HPDE6-E6E7 (cell line): Measurements from ENCODE around the gene DDX42.
A peak's percentile ranks its signal among the peaks of the same experiment; 100 is the strongest.

ENCODE experiments used
- DNase-seq: peaks from one replicate; pipeline ENCODE4 v3.0.0; 2011; ENCODE audit warnings: missing footprints; ENCODE audit errors: extremely low spot score

Gene DDX42

DNA sequence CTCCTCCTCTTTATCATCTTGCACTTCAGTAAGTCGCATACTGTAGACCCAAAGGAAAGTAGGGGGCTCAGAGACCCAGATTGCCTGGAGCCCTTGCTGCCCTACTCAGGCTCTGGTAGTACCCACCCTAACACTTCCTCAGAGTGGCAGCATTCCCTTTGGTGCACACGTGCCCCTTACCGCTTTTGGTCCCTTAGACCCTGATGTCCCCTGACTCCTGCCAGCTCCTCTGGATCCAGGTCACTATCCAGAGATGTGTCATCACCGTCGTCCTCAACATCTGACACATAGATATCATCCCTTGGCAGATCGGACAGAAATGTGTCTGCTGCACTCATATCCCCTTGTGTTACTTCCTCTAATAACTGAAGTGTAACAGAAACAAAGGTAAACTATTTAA, 47.8 kb downstream of the DDX42 start:
- DNase-seq = no peak

DNA sequence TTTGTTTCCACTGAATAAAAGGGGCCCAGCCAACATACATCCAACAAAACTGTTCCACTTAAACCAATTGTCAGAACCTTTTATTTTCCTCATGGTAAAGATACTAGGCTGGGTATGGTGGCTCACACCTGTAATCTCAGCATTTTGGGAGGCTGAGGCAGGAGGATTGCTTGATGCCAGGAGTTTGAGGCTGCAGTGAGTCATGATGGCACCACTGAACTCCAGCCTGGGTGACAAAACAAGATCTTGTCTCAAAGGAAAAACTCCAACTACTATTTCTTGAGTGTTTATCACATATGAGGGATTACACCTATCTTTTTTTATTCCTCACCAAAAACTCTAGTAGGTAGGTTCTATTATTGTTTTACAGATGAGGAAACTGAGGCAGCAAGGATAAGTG, 48.6 kb downstream of the DDX42 start:
- DNase-seq = no peak

DNA sequence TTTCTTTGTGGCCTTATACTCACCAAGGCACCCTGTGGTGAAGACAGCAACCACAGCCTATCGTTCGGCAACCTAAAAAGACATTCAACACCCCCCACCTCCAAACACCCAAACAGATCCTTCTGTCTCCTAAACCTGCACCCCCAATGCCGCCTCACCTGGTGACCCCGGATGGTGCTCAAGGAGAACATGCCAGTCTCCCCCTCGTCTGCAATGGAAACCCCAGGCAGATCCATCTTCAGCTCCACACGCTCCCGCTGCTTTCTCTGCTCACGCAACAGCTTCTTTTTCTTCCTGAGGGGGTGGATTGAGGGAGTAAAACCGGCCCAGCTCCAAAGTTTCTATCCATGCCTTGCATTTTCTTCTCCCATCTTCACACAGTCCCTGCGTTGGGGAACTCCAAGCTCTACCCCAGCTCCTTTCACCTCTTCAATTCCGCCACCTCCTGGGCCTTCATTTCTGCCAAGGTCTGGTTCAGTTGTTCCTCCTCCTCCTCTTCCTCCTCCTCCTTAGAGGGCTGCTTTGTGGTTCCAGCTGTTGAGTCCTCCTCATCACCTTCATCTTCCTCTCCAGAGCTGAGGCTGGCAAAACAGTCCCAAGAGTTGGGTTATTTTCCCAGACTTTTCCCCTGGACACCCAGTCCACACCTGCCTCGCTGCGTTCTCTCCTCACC, 49.8 kb downstream of the DDX42 start:
- DNase-seq = no peak

DNA sequence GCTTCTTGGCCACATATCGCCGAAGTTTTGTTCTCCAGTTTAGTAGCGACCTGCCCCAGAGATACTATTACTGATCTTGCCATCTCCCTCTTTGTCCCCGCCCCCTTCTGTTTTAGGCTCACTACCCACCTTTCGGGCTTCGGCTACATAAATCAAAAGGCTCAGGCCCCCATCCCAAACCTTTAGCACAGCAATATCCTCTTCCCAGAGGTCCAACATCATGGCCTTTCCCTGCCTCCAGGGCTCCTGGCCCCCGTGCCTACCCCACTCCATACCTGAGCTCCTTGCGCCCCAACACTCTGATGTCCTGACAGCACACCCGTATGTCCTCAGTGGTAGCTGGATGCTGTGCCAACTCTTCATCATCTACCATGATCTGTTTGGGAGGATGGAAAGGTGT, 50.4 kb downstream of the DDX42 start:
- no peak for DNase-seq

DNA sequence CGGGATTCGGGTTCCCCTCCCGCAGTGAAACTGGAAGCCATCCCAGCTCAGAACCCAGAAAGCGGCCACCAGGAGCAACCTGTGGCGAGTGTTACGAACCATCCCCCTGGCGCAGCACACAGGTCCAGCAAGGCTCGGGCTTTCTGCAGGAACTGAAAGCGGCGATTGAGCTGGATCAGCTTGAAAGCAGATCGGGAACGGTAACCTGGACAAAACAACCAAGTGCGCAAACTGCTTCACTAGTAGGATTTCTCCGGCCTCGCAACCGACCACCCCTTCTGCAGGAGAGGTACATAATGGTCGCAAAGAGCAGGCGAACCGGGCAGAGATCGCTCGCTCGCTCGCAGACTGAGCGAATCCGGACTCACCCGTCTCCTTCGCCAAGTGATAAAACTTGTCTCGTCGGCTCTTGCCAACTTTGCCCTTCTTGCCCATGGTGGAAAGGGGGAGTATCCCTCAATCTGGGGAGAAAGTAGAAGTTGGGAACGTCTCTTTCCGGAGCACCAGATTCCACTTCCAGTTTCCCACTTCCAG, 52.6 kb downstream of the DDX42 start:
- DNase-seq = peak; percentile 20

DNA sequence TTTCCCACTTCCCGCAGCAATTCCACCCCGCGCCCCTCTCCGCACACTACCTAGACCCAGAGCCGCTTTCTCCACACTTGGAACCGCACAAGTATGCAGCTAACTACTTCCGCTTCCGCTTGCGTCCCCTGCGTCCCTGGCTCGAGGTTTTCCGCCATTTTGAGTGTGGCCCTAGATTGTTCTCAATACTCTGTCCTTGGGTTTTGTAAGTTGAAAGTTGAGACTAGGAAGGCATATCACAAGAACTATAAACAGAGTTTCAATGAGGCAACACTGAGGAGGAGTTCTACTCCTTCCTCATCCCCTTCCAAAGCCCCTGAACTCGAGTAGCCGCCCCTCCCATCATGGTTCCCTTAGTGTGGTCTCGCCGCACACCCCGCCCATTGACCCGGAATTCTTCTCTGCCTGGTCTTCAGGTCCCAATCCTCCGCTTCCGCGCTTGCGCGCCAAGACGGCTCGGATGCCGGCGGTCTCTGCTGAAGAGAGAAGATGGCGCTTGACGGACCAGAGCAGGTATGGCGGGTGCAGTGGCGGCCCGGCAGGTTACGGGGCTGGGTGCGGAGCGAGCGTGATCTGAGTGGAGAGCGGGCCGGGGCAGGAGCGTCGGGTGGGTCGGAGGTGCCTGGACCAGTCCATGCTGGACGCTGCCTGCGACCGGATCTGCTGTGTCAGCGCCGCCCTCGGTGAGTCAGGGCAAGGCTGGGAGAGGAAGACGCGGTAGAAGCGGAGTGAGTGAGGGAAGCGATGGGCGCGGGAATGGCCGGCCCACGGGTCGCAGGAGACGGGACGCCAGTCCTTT, 53.2 kb downstream of the DDX42 start, which contains the start of the genes FTSJ3 and PSMC5:
Gene FTSJ3, minus strand, starts transcription at position 662 of the 799 bp plus-strand sequence. CDS start 761 bp downstream, outside the sequence.
Gene PSMC5, plus strand, starts transcription at position 430 of the 799 bp plus-strand sequence. Its CDS starts 60 bp downstream, at position 490.
- DNase-seq = peak; percentile 98

DNA sequence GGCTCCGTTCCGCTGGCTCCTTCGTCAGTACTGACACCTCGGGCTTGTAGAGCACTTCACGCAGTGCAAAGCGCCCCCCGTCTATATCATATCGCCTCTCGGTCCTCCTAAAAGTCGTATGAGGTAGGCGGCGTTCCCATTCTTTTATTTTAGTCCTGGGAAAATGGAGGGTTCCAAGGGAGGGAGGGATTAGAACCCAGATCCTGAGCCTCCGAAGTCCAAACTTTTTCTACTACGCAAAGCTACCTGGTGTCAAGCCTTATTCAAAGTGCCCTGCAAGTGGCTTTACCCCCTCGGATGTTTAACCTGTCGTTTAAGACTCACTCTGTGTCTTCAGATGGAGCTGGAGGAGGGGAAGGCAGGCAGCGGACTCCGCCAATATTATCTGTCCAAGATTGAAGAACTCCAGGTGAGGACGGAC, 53.8 kb downstream of the DDX42 start:
- DNase-seq = no peak

DNA sequence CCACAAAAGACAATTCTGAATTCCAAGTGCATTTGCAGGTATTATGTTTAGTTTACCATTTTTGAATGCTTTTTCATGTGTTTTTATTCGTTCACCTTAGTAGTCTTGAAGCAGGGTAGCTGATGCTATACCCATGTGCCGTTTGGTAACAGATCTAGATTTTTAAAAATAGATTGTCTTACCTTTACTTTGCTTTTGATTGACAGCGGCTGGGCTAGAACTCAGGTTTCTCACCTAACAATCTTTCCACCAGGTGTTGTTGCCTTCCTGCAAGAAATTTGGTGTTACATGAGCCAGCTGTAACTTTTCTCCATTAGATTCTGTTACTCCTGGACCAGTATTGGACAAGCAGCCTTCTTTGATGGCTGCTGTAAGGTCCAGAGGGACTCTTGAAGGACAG, 55.0 kb downstream of the DDX42 start:
- no peak for DNase-seq

DNA sequence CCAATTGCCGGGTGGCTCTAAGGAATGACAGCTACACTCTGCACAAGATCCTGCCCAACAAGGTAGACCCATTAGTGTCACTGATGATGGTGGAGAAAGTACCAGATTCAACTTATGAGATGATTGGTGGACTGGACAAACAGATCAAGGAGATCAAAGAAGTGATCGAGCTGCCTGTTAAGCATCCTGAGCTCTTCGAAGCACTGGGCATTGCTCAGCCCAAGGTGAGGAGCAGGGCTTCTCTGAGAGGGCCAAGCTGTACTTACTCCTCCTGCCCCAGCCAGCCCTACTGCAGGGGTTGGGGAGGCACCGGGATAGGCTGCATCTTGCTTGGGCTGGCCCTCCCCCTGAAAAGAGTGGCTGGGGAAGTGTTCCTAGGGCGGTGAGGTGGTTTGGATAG, 56.3 kb downstream of the DDX42 start:
- DNase-seq = no peak

DNA sequence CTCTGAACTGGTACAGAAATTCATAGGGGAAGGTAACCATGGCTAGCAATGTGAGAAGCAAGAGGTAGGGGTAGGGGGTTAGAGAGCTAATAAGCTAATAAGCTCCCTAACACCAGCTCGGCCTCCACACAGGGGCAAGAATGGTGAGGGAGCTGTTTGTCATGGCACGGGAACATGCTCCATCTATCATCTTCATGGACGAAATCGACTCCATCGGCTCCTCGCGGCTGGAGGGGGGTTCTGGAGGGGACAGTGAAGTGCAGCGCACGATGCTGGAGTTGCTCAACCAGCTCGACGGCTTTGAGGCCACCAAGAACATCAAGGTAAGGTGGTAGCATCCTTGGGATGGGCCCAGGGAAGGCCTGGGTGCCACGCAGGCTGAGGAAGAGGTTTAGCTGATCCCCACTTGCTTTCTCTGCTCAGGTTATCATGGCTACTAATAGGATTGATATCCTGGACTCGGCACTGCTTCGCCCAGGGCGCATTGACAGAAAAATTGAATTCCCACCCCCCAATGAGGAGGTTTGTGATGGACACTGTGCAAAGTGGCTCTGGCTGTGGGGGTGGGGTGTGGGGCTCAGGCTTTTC, 57.0 kb downstream of the DDX42 start:
- DNase-seq = no peak

DNA sequence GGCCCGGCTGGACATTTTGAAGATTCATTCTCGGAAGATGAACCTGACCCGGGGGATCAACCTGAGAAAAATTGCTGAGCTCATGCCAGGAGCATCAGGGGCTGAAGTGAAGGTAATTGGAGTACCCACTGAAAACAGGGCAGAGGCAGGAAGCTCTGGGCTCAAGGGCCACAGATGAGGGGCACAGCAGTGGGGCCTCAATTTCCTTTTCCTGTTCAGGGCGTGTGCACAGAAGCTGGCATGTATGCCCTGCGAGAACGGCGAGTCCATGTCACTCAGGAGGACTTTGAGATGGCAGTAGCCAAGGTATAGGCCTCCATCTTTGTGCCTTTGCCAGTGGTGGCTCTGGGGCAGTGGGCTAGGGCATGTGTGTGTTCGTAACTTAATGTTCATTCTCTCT, 57.5 kb downstream of the DDX42 start:
- DNase-seq = no peak

DNA sequence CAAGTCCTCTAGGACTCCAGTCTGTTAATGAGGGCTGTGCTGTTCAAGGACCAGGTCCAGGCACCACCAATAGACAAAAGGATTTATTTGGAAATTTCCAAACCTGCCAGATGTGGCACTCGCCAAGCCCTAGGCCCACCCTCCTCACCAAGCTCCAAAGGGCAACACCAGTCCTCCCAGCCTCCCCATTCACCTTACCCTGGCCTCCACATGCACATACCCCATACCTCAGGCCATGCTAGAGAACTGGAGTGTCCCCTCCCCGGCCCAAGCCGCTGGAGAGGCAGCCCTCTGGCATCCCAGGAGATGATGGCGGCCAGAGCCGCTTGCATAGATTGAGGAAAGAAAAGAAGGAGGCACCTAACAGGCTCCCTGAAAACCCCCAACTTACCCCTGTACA, 58.0 kb downstream of the DDX42 start:
- DNase-seq = no peak

DNA sequence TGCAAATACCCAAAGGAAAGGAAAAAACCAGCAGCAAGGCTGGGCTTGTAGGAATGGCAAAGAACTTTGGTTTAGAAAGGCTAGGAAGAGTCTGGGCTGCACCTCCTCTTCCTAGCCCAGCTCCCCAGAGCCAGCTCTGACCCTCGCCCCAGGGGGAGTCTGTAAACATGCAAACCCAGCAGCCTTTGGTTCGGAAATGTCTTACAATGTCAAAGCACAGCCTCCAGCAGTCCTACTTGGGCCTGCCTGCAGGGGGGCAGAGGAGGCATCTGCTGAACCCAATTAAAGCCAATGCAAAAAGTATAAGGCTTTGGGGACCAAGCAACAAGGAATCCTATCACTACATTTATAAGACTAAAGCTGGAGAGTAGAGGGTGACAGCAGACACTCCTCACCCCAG, 58.5 kb downstream of the DDX42 start:
- no peak for DNase-seq

DNA sequence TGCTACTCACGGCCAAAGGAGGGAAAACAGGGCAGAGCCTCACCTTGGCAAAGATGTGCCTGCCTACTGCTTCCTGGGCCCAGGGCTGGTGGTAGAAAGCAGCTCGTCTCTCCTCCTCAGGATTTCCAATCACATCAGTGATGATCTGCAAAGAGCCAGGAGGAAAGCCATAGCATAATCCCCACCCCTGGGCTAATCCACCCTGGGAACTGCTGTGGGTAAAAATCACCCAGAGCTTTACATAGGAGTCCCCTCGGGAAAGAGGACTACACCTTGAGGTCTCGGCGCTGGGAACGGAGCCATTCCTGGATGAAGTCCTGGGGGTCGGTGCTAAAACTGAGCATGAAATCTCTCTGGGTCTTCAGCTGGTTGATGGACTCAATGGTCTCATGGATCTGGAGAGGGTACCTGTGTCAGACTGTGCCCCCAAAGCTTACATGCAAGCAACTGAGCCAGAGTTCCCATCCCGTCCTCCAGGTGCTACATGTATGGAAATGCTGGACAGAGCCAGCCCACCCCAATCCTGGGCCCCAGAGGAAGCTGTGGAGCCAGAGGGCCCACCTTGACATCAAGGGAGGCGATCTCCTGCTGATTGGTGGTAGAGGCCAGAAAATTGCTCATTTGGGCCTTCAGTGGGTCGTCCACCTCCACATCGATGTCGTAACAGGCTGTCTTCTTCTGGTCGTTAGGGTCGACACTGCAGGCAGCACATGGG, 59.2 kb downstream of the DDX42 start:
- DNase-seq = no peak

DNA sequence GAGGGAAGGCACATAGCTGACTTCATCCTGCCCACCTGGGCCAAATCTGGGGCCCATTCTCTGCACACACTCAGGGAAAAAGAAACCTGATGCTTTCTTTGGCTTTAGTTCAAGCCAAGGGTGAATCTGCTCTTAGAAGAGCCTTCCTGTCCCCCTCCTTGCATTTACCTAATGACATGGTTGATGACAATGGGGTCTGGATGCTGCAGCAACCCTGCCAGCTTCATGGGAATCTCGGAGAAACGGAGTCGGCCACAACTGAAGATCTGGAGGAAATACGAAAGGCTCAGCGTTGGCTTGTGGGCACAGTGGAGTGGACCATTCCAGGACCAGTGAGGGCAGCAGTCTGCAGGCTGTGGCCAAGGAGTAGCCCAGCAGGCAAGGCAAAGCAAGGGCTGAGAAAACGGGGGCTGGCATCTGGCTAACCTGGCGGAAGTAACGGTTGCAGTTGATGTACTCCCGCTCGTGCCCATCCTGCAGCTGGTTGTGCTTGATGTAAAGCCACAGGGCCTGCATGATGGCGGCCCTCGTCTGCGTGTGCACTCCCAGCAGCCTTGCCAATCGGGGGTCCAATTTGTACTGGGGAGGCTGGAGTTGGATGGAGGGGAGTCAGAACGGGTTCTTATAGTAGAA, 59.9 kb downstream of the DDX42 start:
- no peak for DNase-seq

DNA sequence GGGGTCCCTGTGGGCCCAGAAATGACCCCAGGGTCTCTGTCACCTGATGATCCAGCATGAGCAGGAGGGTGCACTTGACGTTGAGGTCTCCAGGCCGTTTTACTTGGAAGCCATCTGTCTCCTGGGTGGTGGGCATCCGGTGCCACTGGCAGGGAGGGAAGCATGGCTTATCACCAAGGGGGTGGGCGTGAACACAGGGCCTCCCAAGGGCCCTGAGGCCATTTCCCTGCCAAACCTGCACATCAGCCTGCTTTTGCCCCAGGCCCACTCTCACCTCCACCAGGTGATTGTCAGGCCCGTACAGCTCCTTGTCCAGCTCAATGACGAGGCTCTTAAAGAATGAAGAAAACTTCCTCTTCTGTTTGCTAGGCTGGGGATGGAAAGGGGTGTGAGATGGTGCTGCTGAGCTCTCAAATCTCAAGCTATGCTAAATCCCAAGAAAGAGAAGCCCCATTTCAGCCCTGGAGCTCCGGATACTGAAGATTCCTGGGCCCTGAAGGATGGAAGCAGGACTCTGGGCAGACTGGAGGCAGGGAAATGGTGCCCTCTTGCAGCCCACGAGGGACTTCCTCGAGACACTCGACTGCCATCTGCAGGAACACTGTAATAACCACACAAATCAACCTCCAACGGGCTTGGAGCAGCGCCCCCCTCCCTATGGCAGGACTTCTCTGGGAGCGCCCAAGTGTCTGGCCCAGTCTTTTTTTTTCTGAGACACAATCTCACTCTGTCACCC, 60.6 kb downstream of the DDX42 start:
- DNase-seq = peak; percentile 63

DNA sequence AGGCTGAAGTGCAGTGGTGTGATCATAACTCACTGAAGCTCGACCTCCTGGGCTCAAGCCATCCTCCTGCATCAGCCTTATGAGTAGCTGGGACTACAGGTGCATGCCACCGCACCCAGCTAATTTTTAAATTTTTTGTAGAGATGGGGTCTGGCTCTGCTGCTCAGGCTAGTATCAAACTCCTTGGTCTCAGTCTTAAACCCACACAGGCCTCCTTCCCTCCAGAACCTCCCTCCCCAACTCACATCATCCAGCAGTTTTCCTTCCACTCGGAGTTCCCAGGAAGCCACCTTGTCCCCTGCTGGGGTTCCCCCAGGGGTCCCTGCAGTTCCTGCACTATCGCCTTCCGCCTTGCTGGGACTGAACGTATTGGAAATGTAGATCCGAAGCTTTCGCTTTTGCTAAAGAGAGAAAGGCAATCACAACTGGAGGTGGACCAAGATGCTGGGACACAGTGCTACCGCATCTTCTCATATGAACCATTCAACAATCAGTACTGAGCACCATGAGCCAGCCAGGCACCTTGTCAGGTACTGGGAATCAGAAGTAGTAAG, 61.3 kb downstream of the DDX42 start:
- no peak for DNase-seq

DNA sequence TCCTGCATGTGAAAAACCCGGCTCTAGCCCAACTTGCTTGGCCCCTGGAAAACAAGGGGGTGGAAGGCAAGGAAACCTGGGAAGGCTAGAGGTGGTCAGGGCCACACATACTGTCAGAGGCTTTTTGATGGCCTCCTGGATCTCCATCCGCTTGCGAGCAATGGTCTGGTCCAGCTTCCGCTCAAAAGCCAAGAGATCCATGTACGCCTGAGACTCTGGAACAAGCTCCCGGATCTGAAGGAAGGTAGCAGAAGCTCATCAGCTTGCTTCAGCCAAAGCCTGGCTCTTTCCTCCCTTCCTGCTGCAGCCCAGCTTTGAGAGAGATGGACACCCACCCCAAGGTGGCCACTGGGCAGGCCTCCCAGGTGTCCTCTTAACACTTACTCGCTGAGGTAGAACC, 62.8 kb downstream of the DDX42 start:
- no peak for DNase-seq

DNA sequence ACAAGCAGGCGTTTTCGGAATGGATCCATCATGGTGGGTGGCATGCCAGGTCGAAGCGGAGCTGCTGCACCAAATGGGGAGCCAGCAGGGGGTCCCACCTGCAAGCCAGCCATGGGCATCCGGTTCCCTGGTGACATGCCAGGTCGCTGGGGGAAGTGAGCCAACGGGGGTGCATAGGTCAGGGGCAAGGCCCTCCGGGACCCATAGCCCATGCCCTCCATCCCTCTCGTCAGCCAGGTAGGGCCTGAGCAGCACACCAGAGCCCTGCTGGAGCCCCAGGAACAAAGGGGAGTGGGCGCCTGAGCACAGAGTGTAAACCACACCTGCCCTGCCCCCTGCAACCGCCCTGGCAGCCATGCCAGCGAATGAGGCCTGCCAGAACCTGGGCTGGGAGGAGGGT, 63.5 kb downstream of the DDX42 start:
- no peak for DNase-seq

DNA sequence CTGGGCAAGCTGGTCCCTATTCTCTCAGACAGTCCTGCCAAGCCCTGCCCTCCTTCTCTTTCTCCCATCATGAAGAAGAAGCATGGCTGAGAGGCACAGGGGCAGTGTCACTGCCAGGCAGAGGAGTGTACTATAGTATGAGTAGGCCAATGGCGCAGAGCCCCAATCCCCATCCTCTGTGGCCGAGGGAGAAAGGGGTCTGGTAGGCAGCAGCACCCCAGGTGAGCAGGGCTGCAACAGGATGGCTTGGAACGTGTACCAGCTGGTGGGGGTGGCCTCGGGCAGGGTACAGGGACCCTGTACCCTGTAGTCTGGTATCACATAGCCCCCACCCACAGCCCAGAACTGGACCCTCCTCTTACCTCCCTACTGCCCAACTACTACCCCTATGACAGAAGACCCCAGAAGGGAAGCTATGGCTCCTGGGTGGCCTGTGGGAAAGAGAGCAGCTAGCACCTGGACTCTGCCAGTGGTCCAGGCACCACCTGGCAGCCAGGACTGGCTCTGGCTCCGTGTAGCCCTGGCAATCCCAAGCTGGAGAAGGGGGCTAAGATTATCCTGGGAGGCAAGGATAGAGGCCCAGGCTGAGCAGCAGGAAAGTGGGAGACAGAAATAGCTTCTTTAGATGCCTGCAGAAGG, 64.1 kb downstream of the DDX42 start:
- no peak for DNase-seq
